A673 (cell line): ENCODE results near the gene TIGD3.

ENCODE experiments used
- EZH2 ChIP-seq: fragments of 200-600 bp; sonication (generic); IDR thresholded peaks from 2 replicates; pipeline ENCODE4 v1.6.1; 2017; ENCODE audit warnings: borderline replicate concordance, low read depth, mild to moderate bottlenecking, mixed read lengths, antibody characterized with exemption, low read length; ENCODE audit not compliant: poor library complexity, severe bottlenecking
- TF ChIP-seq, protein P1 (sequence below): fragments of 300-800, 200-600 bp; sonication (generic); conservative IDR thresholded peaks from 2 replicates; pipeline ENCODE4 v1.5.1; 2017; ENCODE audit warnings: low read depth, mild to moderate bottlenecking, antibody characterized with exemption, low read length, moderate library complexity, mixed read lengths

DNA sequence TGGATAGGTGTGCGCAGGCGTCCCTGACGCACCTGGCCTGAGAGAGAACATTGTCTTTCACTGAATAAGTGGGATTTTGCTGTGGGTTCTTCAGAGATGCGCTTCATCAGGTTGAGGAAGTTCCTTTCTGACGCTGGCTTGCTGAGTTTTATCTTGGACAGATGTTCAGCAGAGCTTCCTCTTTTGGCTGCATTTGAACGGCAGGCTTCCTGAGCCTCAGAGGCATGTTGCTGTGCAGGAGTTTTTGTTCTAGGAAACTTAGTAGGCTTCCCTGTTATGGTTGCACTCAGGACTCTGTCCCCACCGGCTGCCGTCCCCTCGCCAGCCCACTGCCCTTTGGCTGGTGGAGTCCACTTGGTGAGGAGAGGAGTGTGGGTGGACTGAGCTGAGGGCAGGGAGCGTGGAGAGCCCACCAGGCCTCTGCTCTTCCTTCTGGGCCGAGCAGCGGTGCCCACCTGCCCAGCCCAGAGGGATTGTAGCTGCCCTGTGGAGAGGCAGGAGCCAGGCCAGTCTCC is 49.1 kb downstream of the TIGD3 start:
- TF ChIP-seq, protein P1, sequence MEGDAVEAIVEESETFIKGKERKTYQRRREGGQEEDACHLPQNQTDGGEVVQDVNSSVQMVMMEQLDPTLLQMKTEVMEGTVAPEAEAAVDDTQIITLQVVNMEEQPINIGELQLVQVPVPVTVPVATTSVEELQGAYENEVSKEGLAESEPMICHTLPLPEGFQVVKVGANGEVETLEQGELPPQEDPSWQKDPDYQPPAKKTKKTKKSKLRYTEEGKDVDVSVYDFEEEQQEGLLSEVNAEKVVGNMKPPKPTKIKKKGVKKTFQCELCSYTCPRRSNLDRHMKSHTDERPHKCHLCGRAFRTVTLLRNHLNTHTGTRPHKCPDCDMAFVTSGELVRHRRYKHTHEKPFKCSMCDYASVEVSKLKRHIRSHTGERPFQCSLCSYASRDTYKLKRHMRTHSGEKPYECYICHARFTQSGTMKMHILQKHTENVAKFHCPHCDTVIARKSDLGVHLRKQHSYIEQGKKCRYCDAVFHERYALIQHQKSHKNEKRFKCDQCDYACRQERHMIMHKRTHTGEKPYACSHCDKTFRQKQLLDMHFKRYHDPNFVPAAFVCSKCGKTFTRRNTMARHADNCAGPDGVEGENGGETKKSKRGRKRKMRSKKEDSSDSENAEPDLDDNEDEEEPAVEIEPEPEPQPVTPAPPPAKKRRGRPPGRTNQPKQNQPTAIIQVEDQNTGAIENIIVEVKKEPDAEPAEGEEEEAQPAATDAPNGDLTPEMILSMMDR, result no peak
- no peak for TF ChIP-seq EZH2
